ENCODE measurements around the gene SPECC1. TPM values are rescaled to one million over a fixed set of nuclear protein-coding genes. Genes with fewer than 3 reads are reported as not detected.
"Not testable (repeated sequence)": the region's sequence is repeated elsewhere in the genome, so short reads cannot be mapped to it uniquely, and the experiment has no call there.

Gene SPECC1, protein sequence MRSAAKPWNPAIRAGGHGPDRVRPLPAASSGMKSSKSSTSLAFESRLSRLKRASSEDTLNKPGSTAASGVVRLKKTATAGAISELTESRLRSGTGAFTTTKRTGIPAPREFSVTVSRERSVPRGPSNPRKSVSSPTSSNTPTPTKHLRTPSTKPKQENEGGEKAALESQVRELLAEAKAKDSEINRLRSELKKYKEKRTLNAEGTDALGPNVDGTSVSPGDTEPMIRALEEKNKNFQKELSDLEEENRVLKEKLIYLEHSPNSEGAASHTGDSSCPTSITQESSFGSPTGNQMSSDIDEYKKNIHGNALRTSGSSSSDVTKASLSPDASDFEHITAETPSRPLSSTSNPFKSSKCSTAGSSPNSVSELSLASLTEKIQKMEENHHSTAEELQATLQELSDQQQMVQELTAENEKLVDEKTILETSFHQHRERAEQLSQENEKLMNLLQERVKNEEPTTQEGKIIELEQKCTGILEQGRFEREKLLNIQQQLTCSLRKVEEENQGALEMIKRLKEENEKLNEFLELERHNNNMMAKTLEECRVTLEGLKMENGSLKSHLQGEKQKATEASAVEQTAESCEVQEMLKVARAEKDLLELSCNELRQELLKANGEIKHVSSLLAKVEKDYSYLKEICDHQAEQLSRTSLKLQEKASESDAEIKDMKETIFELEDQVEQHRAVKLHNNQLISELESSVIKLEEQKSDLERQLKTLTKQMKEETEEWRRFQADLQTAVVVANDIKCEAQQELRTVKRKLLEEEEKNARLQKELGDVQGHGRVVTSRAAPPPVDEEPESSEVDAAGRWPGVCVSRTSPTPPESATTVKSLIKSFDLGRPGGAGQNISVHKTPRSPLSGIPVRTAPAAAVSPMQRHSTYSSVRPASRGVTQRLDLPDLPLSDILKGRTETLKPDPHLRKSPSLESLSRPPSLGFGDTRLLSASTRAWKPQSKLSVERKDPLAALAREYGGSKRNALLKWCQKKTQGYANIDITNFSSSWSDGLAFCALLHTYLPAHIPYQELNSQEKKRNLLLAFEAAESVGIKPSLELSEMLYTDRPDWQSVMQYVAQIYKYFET
- total RNA-seq, result 10 to 100 TPM; 15.8 to 17.4 TPM

DNA sequence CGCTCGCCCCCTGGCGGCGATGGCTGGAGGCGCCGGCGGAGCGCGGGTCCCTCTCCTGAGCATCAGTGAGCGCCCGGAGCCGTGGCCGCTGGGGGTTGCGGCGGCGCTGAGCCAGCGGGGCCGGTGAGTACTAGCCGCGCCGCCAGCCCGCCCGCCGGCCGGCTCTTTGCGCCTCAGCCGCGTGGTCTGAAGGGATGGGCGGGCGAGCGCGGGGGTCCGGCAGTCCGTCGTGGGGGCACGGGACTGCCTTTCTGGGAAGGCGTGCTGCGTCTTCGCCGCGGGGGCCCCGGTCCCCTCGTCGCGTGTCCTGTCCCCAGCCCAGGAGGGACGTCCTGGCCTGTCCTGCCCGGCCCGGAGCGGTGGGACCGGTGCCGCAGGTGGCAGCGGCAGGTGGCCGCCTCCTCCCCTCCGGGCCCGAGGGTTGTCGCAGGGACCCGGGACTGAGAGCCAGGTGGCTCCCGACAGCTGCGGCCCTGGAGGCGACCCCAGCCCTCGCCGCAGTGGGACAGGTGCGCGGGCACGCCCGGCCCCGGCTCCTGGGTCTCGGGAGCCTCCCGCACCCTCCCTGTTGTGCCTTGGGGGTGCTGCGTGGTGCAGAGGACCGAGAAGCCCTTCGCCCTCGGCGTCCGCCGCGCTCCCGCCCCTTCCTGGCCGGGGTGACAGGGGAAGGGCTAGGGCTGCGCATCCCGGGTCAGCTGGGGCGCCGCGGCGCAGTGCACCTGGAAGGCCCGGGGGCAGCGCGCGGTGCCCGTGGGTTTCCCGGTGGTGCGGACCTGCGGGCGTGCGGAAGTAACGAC, at the start of gene SPECC1:
Gene SPECC1 (plus strand): TSS at position 58 of the 797 bp plus-strand sequence. CDS start 87,293 bp downstream, outside the sequence.
- ATAC-seq (peak; percentile 97), DNase-seq (peak; percentile 76 to 80 (median 78))
- H3K36me3 ChIP-seq (replicated peaks in 1 of 2; ENCODE audit: insufficient read depth in 1 of 2, low read depth in 2 of 2), result no peaks in the 10 kb centered on the region
- WGBS, 2 donors, result 0 to 2% methylated on average over 10 to 94 of the region's 96 CpGs
- peak within 1 kb of the TSS; percentile 29 to 64 for H3K4me3 ChIP-seq
- H3K27ac ChIP-seq, result peak within 1 kb of the TSS in 2 of 4 donors; percentile 20 to 49
- no peaks in the 10 kb centered on the region for H3K9me3 ChIP-seq
- intact Hi-C loops (cut with DNase I), result no loop called here
- no peak for TF ChIP-seq POLR2A (IDR thresholded peaks at IDR 0.05)
- TF ChIP-seq, protein P1, sequence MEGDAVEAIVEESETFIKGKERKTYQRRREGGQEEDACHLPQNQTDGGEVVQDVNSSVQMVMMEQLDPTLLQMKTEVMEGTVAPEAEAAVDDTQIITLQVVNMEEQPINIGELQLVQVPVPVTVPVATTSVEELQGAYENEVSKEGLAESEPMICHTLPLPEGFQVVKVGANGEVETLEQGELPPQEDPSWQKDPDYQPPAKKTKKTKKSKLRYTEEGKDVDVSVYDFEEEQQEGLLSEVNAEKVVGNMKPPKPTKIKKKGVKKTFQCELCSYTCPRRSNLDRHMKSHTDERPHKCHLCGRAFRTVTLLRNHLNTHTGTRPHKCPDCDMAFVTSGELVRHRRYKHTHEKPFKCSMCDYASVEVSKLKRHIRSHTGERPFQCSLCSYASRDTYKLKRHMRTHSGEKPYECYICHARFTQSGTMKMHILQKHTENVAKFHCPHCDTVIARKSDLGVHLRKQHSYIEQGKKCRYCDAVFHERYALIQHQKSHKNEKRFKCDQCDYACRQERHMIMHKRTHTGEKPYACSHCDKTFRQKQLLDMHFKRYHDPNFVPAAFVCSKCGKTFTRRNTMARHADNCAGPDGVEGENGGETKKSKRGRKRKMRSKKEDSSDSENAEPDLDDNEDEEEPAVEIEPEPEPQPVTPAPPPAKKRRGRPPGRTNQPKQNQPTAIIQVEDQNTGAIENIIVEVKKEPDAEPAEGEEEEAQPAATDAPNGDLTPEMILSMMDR (IDR thresholded peaks at IDR 0.05), result peak in 5 of 7 experiments; percentile 90 to 100 (median 95)
- peaks cover 20% of the 10 kb centered on the region for H3K4me1 ChIP-seq
- H3K27me3 ChIP-seq, result no peaks in the 10 kb centered on the region

DNA sequence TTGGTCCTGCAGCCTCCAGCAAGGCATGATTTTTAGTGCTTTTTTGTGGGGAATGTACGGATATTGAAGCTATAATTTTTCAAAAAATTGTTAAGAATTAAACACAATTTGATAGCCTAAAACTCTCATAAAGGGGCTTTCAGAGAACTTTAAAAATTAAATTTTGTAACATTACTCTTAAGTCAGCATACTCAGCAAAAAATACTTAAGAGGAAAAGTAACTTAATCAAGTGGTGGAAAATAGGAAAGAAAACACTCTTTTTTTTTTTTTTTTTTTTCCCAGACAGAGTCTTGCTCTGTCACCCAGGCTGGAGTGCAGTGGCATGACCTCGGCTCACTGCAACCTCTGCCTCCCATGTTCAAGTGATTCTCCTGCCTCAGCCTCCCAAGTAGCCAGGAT, 46.2 kb upstream of the SPECC1 start:
- H3K27me3 ChIP-seq; H3K4me3 ChIP-seq; H3K9me3 ChIP-seq; H3K27ac ChIP-seq; ATAC-seq; intact Hi-C loops (cut with DNase I); DNase-seq: not testable (repeated sequence)
- peaks cover 17% of the 10 kb centered on the region for H3K4me1 ChIP-seq
- WGBS, 2 donors, result 87 to 91% methylated on average over 2 of the region's 2 CpGs
- H3K36me3 ChIP-seq (replicated peaks in 1 of 2; ENCODE audit: insufficient read depth in 1 of 2, low read depth in 2 of 2), result peaks cover 8 to 10% of the 10 kb centered on the region in 2 donors

DNA sequence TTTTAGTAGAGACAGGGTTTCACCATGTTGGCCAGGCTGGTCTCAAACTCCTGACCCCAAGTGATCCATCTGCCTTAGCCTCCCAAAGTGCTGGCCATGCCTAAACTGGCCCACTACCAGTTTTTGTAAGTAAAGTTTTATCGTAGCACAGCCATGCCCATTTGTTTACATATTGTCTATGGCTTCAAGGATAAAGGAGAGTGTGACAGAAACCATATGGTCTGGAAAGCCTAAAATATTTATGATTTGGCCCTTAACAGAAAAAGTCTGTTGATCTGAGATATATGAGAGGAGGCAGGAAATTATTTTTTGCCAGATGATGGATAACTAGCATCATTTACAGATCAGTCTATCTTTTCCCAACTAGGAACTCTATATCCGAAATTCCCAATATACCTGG, 36.0 kb upstream of the SPECC1 start:
- H3K27me3 ChIP-seq, result no peaks in the 10 kb centered on the region
- H3K4me1 ChIP-seq, result peaks cover 22% of the 10 kb centered on the region
- 58 to 65% methylated on average over 2 of the region's 2 CpGs for WGBS, 2 donors
- ATAC-seq (no peak), DNase-seq (no peak)
- no peak overlapping the region for H3K4me3 ChIP-seq
- TF ChIP-seq POLR2A (IDR thresholded peaks at IDR 0.05), result no peak
- TF ChIP-seq, protein P1 (IDR thresholded peaks at IDR 0.05), result no peak
- no peaks in the 10 kb centered on the region for H3K9me3 ChIP-seq
- H3K27ac ChIP-seq, result no peak overlapping the region
- intact Hi-C loops (cut with DNase I), result no loop called here
- H3K36me3 ChIP-seq (replicated peaks in 1 of 2; ENCODE audit: insufficient read depth in 1 of 2, low read depth in 2 of 2), result no peaks in the 10 kb centered on the region

DNA sequence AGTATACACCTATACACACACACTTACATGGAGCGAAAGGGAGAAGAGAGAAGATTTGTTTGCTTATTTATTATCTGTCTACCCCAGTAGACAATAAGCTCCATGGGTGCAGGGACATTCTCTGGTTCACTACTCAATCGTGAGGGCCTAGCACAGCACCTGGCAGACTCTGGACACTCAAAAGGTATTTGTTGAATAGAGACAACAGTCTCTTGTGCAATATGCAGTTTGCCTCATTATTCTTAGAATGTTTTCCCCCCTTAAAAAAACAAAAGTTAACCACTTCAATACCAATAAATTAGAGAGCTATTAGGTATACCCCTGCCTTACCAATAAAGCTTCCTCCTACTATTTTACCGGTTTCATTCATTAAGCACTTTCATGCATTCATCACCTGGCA, 33.6 kb upstream of the SPECC1 start:
- no peak for DNase-seq
- H3K9me3 ChIP-seq, result no peaks in the 10 kb centered on the region
- H3K27me3 ChIP-seq, result no peaks in the 10 kb centered on the region
- ATAC-seq, result no peak
- H3K4me3 ChIP-seq, result no peak overlapping the region
- no peak for TF ChIP-seq POLR2A (IDR thresholded peaks at IDR 0.05)
- TF ChIP-seq, protein P1 (IDR thresholded peaks at IDR 0.05), result no peak
- H3K27ac ChIP-seq, result no peak overlapping the region
- no peaks in the 10 kb centered on the region for H3K36me3 ChIP-seq (replicated peaks in 1 of 2; ENCODE audit: insufficient read depth in 1 of 2, low read depth in 2 of 2)
- WGBS, 2 donors, result 67 to 77% methylated on average over 3 of the region's 3 CpGs
- peaks cover 25% of the 10 kb centered on the region for H3K4me1 ChIP-seq
- intact Hi-C loops (cut with DNase I), result no loop called here
